ENCODE data around the gene GDPD1.
"Not testable (repeated sequence)": the region's sequence is repeated elsewhere in the genome, so short reads cannot be mapped to it uniquely, and the experiment has no call there.

The GDPD1 gene

DNA sequence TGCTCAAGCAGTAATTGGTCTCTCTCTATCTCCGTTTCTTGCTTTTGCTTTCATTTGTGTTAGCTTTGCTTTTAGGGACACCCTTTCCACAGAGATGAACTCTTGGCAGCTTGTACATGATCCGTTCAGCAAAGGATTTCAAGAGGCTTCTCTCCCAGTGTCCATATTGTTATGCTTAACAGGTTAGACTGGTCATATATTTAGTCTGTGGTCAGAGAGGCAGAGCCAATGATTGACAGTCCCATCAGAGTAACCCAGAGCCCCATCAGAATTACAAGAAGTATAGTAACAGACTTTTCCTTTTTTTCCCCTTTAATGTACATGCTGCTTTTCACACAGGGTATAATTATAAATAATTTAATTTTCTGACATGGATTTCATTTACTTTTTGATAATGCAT is 34.4 kb downstream of the GDPD1 start:
- DNase-seq, result peak; percentile 8

DNA sequence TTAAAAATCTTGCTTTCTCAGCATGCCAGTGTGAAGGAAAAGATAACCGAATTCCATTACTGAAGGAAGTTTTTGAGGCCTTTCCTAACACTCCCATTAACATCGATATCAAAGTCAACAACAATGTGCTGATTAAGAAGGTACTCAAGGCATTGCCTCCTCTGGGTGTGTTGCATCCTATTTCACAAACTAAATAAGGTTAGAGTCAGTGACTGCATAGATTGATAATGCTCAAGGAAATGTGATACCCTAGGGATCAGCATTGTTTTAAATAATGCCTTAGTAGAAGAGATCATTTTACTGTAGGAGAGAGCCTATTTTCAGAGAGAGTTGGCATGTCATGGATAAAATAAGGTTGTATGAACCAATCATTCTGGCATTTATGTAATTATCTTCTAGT is 36.8 kb downstream of the GDPD1 start:
- DNase-seq, result no peak

DNA sequence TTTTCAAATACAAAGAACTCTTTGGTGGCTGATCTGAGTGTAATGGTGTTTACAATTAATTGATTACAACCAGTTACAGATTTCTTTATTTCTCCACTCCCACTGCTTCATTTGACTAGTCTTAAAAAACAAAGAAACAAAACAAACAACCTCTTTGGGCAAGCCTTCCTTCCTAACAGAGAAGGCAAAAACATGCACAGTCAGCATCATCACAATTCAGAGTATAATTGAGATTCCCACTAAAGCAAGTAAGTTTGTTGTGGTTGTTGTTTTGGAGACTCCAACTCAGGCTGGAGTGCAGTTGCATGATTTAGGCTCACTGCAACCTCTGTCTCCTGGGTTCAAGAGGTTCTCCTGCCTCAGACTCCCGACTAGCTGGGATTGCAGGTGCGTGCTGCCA is 40.4 kb downstream of the GDPD1 start:
- no peak for DNase-seq

DNA sequence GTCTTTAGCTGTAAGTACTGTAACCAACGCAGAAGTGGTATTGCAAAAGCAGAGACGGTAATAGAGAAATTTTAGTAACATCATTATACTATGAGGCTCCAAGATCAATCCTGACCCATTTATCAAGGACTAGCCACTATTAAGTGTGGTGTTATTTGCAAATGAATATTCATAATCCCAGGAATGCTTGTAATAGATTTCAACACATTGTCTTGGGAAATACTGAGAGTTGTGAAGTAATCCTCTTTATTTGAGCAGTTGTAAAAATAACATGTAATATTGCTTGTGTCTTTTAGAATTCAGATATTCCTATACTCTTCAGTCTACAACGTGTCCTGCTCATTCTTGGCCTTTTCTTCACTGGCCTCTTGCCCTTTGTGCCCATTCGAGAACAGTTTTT is 46.4 kb downstream of the GDPD1 start:
- DNase-seq, result no peak

DNA sequence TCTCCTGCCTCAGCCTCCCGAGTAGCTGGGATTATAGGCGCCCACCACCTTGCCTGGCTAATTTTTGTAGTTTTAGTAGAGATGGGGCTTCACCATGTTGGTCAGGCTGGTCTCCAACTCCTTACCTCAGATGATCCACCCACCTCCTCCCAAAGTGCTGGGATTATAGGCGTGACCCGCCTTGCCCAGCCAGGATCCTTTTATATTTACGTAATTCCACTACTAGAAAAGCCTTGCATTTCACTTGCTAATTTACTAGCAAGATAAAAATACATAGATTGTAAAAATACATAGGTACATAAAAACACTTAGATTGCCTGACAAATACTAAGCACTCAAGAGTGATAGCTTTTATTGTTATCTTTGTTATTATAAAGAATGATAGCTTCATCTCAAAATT is 47.5 kb downstream of the GDPD1 start:
- no peak for DNase-seq

DNA sequence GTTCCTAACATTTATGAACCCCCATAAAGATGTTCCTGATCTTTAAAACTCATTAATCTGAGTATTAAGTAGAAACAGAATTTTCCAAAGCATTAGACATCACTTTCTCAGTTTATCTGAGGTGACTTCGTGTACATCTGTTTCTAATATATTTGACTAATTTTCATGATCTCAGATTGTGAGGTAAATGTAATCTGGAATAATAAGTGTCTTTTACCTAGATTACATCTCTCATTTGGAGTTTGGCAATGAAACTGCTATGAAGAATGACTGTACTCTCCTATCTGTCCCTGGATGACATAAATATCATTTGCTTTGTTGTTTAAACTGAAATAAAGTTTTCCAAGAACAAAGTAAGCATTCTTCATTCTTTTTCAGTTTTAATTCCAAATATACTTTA is 55.3 kb downstream of the GDPD1 start:
- no peak for DNase-seq

DNA sequence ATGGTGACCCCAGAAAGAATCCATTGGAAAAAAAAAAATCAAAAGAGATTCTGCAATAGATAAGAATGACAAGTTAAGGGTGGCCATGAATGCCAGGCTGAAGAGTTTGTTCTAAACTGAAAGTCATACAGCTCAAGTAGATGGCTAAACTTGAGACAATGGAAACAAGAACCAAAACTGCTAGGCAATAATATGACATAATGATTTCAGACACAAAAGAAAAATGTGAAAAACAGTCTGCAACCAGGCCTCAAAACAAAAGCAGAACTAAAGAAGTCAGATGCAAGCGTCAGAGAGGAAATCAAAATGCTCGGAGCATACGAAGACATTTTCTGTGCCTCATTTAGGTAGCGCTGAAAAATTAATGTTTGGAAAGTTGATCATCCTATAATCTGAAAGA is 56.7 kb downstream of the GDPD1 start:
- DNase-seq, result no peak

DNA sequence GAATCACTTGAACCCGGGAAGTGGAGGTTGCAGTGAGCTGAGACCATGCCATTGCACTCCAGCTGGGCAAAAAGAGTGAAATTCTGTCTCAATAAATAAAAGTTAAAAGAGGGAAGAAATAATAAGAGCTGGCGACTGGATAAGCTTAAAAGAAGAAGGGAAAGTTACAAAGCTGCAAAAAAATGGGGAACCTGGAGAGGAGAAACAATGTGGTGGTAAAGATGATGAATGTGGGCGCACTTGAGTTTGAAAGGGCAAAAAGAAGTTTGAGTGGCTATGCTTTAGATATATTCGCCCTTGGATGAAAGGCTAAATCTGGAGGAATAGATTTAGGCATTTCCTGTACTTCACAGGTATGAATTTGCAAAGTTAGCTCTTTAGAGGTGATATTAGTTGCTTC is 58.1 kb downstream of the GDPD1 start:
- DNase-seq, result no peak

DNA sequence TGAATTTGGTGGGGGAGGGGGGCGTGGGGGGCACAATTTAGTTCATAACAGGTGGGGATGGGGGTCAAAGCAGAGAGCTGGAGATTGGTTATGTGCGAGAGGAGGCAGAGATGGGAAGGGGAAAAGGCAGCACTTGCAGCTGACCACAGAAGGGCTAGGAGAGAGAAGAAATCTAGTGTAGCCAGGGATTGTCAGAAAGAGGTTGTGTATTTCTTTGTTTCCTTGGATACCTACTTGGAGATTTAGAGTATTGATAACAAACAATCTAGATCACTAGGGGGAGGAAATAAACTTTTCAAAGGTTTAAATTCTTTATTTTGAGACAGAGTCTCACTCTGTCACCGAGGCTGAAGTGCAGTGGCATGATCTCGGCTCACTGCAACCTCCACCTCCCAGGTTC is 64.0 kb downstream of the GDPD1 start:
- DNase-seq, result peak; percentile 20

DNA sequence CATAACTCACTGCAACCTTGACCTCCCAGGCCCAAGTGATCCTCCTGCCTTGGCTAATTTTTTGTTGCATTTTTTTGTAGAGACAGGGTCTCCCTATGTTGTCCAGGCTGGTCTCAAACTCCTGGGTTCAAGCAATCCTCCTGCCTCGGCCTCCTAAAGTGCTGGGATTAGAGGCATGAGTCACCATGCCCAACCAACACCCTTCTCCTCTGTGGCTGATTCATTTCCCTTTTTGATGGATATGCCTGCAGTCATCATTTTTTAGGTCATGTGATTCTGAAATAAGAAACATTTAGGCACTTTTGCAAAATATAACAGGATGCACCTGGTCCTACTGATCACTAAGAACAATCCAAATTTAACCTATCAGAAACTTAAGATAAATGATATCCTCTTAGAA is 67.1 kb downstream of the GDPD1 start:
- peak; percentile 25 for DNase-seq

DNA sequence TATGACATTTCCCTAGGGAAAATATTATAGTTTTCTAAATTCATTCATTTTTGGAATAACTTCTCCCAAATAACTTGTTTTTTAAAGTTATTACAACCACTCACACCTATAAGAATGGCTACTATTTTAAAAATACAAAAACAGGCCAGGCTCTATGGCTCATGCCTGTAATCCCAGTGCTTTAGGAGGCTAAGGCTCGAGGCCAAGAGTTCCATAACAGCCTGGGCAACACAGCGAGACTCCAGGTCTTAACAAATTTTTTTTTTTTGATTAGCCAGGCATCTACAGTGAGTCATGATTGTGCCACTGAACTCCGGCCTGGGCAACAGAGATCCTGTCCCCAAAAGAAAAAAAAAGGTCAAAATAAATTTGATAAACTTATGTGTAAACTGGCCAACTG is 67.6 kb downstream of the GDPD1 start:
- DNase-seq, result no peak

DNA sequence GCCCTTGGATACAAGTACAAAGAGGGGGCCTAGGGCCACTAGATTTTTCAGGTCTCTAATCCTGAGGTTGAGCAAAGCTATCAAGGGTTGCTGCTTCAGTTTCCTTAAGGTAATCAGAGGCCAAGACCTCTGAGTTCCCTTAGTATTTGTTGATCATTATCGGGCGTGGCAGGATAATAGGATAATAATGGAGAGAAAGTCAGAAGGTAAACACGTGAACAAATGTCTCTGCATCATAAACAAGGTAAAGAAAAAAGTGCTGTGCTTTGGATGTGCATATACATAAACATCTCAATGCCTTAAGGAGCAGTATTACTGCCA is 69.6 kb downstream of the GDPD1 start:
- DNase-seq, result no peak

DNA sequence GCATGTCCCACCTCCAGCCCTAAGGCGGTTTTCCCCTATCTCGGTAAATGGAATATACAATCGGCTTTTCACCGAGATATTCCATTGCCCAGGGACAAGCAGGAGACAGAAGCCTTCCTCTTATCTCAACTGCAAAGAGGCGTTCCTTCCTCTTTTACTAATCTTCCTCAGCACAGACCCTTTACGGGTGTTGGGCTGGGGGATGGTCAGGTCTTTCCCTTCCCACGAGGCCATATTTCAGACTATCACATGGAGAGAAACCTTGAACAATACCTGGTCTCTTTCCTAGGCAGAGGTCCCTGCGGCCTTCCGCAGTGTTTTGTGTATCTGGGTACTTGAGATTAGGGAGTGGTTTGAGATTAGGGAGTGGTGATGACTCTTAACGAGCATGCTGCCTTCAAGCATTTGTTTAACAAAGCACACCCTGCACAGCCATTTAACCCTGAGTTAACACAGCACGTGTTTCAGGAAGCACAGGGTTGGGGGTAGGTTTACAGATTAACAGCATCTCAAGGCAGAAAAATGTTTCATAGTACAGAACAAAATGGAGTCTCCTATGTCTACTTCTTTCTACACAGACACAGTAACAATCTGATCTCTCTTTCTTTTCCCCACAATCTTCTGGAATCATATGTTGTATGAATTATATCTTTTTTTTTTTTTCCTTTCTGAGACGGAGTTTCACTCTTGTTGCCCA is 70.1 kb downstream of the GDPD1 start:
- DNase-seq, result peak; percentile 98

DNA sequence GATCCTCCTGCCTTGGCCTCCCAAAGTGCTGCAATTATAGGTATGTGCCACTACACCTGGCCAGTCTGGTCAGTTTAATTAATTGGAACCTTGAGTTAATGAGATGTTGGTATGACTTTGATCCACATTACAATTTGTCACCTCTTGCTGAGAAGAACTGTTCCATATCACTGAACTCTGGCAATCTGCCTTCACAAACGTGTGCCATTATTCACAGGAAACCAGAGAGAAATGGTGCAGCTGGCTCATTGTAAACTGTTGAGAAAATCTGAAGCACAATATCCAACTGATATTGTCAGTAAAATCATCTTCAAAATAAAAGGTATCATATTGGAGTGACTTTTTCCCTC is 71.8 kb downstream of the GDPD1 start:
- no peak for DNase-seq

DNA sequence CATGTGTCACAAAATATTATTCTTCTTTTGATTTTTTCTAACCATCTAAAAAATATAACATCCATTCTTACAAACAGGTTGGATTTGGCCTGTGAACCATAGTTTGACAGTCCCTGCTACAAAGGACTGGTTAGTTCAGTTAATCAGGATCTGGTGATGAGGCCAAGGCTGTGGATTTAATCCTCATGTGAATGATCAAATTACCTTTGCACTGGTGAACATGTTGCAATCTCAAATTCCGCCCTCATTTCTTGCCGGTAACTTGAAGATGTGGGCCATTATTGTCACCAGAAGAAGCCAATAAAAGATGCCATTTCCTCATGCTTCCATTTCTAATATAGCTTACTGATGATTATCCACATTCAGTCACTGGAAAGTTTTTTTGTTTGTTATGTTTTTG is 75.9 kb downstream of the GDPD1 start:
- no peak for DNase-seq

DNA sequence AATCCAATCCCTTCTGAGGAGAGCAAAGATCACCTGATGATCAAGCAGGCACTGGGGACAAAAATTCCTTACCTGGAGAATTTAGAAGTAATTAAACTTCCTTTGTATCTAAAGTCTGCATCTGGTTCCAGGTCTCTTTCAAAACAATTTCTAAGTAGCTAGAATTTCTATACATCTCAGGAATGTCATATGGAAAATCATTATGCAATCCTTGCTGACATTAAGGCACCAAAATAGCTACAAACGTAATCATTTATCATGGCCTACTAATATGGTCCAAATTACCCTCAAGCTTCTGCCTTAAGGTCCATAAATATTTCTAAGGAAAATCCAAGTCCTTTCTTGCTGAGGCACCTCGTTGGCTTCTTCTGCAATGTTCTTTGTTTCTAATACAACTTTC is 78.2 kb downstream of the GDPD1 start:
- no peak for DNase-seq

DNA sequence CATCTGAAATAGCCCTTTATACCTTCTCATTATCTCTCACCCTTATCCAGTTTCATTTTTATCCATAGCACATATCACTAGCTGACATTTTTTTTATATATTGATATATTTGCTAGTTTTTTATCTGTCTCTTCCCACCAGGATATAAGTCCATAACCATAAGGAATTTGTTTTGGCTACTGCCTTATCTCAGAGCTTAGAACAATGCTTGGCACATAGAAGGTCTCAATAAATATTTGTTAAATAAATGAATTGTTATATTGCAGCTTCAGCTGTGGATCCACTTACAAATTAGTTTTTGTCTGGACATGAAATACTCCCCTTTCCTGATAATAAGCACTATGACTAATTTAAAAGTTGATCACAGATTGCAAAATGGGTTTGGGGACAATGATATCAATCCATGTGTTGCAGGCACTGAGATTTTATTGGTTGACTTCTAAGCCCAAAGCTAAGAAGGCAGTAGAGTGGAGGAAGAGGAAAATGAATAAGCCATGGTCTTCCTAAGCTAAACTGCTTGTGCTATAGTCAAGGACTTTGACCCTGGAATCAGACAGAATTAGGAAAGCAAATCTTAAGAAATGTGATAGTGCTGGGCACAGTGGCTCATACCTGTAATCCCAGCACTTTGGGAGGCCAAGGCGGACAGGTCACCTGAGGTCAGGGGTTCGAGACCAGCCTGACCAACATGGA is 79.2 kb downstream of the GDPD1 start:
- no peak for DNase-seq

DNA sequence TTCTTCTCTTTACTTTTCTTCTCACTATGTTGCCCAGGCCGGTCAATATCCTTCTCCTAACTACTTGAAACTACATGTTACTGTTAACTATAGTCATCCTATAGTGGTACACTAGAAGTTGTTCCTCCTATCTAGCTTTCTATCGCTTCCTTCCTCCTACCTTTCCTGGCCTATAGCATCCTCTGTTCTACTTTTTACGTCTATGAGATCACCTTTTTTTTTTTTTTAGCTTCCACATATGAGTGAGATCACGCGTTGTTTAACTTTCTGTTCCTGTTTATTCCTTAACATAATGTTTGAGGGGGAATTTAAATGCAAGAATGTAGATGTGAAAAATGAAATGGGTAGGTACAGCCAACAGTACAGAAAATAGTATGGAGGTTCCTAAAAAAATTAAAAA is 80.6 kb downstream of the GDPD1 start:
- no peak for DNase-seq

DNA sequence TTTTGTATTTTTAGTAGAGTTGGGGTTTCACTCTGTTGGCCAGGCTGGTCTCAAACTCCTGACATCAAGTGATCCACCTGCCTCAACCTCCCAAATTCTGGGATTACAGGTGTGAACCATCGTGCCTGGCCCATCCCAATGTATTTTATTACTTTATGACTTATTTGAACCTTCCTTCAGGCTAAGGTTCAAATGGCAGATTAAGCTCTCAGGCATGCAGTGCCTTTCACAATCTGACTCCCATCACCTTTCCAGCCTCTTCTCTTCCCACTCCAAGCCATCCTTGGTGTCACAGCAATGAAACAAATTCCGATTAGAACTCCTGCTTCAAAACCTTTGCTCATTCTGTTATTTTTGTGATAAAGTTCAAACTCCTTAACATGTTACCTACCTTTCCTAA is 84.5 kb downstream of the GDPD1 start:
- DNase-seq, result no peak

DNA sequence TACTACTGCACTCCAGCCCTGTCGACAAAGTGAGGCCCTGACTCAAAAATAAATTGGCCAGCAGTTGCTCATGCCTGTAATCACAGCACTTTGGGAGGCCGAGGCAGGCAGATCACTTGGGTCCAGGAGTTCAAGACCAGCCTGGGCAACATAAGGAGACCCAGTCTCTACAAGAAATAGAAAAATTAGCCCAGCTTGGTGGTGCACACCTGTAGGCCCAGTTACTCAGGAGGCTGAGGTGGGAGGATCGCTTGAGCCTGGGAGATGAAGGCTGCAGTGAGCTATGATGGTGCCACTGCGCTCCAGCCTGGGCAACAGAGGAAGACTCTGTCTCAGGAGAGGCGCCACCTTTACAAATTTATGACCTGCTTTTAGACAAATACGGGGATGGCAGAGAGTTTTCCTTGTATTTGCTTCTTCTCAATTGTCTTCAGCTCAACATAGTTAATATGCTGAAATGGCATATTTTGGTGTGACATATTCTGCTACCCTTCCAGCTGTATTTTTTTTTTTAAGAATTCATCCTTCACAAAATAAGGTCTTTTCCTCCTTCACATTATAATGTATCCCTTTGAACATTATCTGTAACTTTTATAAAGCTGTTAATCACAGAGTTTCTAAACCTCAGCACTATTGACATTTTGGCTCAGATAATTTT is 90.1 kb downstream of the GDPD1 start:
- DNase-seq, result no peak

DNA sequence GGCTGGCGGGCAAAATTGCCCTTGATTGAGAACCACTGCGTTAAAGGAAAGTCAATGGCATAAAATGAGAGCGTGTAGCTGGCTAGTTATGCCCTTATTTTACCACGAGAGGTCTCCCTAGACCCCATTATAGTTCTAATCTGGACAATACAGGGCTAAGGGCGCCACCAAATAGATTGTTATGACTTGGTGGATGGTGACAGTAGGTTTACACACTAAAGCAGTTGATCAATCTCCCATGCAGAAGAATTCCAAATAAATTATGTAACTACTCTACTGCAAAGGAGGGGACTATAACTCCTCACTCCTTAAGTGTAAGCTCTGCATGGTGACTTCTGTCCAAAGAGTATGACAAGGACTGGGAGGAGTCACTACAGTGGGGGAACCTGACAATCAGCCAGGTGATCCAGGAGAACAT is 90.7 kb downstream of the GDPD1 start:
- DNase-seq, result peak; percentile 88

DNA sequence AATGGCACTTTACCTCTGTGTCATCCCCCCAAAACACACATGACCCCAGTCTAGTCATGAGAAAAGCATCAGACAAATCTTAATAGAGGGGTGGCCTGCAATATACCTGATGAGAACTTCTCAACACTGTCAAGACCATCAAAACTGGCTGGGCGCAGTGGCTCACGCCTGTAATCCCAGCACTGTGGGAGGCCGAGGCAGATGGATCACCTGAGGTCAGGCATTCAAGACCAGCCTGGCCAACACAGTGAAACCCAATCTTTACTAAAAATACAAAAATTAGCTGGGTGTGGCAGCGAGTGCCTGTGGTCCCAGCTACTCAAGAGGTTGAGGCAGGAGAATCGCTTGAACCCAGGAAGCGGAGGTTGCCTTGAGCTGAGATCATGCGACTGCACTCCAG is 91.2 kb downstream of the GDPD1 start:
- DNase-seq, result not testable (repeated sequence)

DNA sequence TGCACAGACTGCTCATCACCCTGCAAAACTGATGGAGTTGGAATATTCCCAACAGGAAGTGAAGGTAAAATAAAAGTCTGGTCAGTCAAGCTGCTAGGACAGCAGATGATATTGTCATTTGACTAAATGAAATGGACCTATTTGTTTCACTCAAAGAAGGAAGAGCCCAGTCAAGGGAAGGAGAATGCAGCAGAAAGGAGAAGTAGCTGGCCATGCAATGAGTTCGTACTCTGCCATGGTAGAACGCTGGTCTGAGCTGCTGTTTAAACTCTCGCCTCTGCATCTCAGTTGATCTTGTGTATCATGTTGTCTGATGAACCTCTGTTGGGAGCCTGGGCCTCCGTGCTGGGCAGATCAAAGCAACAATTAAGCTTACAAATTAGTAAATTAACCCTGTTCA is 95.6 kb downstream of the GDPD1 start:
- no peak for DNase-seq

Measured in OCI-M1 (cell line).